Pancreas (tissue), 10 donors: ENCODE data around the gene TFB2M. TPM values are rescaled to one million over a fixed set of nuclear protein-coding genes. Genes with fewer than 3 reads are reported as not detected.

Experiments
- ATAC-seq, 4 donors: fragments of 200-7000 bp; cut with Tn5 transposase; one replicate each; pipeline versions ENCODE4 v1.8.0 to v1.9.1; 2020; ENCODE audit warnings: mild to moderate bottlenecking in 4 of 4, moderate library complexity in 4 of 4
- DNase-seq, 6 donors: peaks; one replicate each; pipeline ENCODE4 v3.0.0-alpha.2; 2020
- FAIRE-seq: peaks from 2 replicates; lab custom pipeline; 2012; peaks lifted over from hg19 to GRCh38; lab: Jason Lieb, UNC
- H3K27ac ChIP-seq, 4 donors: fragments of 200-600 bp; sonication (generic); 1 replicate in 3 of 4; 2 replicates in 1 of 4; pipeline versions ENCODE4 v1.5.0 to v1.8.0; 2020
- H3K27me3 ChIP-seq, 4 donors: fragments of 200-600 bp; one replicate each; pipeline ENCODE4 v1.8.0; 2021
- H3K36me3 ChIP-seq, 3 donors: fragments of 200-600 bp; sonication (generic) in 1 of 3; one replicate each; pipeline versions ENCODE4 v1.5.0 to v1.8.0; 2020 to 2021
- H3K4me1 ChIP-seq, 3 donors: fragments of 200-600 bp; one replicate each; pipeline ENCODE4 v1.8.0; 2021
- H3K4me3 ChIP-seq, 4 donors: fragments of 200-600 bp; sonication (generic) in 2 of 4; one replicate each; pipeline versions ENCODE4 v1.5.0 to v1.8.0; 2020 to 2021
- H3K9me3 ChIP-seq, 4 donors: fragments of 200-600 bp; one replicate each; pipeline ENCODE4 v1.8.0; 2021
- WGBS, 2 donors: extraction: QIAGEN DNeasy Blood & Tissue Kit; methylation state at CpG; one replicate each; pipeline ENCODE4 v1.1.7; 2013; 5-methylcytosine and 5-hydroxymethylcytosine counted together
- intact Hi-C, 3 donors: fragments of 100-400 bp; cut with DNase I; formaldehyde crosslinking; loops; one replicate each; pipeline versions ENCODE4 v1.11.1 to v1.14.2; 2022
- polyA plus RNA-seq, 2 donors: library from polyadenylated mRNA; stranded (reverse); fragments of 200-250 nt; gene quantifications; one replicate each; pipeline ENCODE4 v1.2.3, GENCODE V29; 2013
- total RNA-seq, 6 donors: library from RNA; stranded (reverse); fragmentation: NEBNext Ultra II Directional in 4 of 6; extraction: Animal tissue kit (Norgen Biotek cat#: 25700) in 4 of 6; gene quantifications; one replicate each; pipeline versions ENCODE4 v1.2.1 to v1.2.4, GENCODE V29; 2021 to 2023
- TF ChIP-seq, protein P1 (sequence below), 4 donors: fragments of 200-600 bp; sonication (generic) in 3 of 4; IDR thresholded peaks; one replicate each; pipeline versions ENCODE4 v1.5.0 to v1.8.0; 2021; ENCODE audit warnings: antibody characterized with exemption in 4 of 4
- donor health status: healthy with polysubstance abuse.
- donor health status: DM: no; HTN: no; CAD: no; lungs with moderate emphysema.
- donor health status: DM: no; HTN: no; CAD: no.
- donor health status: control.
- donor health status: control.
- donor health status: Bipolar disorder and iron deficiency.
- donor health status: DM: yes; HTN: yes; CAD: no.
- donor health status: DM: no; HTN: no; CAD: no.
- donor health status: DM: no; HTN: no; CAD: no.
- donor health status: DM: yes; HTN: yes; CAD: no.

TFB2M gene
- total and polyA plus RNA-seq, 8 donors, result 3.3 to 9.5 (median 7.1) TPM

DNA sequence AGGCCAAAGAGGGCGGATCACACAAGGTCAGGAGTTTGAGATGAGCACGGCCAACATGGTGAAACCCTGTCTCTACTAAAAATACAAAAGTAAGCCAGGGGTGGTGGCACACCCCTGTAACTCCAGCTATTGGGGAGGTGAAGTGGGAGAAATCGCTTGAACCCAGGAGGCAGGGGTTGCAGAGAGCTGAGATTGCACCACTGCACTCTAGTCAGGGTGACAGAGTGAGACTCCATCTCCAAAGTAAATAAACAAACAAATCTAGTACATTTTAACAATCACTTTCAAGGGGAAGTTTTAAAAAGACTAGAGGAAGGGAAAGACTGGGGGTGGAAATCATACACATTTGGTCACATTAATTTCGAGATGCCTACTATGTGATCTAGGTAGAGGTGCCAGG is 6.8 kb downstream of the TFB2M start:
- intact Hi-C loops, result no loop called here
- Histone ChIP-seq H3K4me3 (no peak overlapping the region), H3K27me3 (no peaks in the 10 kb centered on the region), H3K27ac (no peak overlapping the region), H3K4me1 (peaks cover 0 to 3% (median 0%) of the 10 kb centered on the region in 3 donors), H3K36me3 (peaks cover 0 to 22% (median 0%) of the 10 kb centered on the region in 3 donors), H3K9me3 (no peaks in the 10 kb centered on the region)
- WGBS, 2 donors, result 86 to 91% methylated on average over 4 of the region's 4 CpGs
- no peak for ATAC-seq
- DNase-seq, result no peak
- FAIRE-seq, result no peak
- TF ChIP-seq, protein P1, sequence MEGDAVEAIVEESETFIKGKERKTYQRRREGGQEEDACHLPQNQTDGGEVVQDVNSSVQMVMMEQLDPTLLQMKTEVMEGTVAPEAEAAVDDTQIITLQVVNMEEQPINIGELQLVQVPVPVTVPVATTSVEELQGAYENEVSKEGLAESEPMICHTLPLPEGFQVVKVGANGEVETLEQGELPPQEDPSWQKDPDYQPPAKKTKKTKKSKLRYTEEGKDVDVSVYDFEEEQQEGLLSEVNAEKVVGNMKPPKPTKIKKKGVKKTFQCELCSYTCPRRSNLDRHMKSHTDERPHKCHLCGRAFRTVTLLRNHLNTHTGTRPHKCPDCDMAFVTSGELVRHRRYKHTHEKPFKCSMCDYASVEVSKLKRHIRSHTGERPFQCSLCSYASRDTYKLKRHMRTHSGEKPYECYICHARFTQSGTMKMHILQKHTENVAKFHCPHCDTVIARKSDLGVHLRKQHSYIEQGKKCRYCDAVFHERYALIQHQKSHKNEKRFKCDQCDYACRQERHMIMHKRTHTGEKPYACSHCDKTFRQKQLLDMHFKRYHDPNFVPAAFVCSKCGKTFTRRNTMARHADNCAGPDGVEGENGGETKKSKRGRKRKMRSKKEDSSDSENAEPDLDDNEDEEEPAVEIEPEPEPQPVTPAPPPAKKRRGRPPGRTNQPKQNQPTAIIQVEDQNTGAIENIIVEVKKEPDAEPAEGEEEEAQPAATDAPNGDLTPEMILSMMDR (IDR thresholded peaks at IDR 0.05), result no peak

DNA sequence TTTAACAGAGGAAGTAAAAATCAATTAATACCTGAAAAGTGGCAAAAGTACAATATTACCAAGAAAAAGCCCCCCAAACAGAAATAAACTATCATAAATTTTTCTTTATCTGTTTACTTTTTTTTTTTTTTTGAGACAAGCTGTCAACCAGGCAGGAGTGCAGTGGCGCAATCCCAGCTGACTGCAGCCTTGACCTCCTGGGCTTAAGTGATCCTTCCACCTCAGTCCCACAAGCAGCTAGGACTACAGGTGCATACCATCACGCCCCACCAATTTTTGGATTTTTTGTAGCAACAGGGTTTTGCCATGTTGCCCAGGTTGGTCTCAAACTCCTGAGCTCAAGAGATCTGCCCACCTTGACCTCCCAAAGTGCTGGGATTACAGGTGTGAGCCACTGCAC is 8.0 kb downstream of the TFB2M start:
- TF ChIP-seq, protein P1 (IDR thresholded peaks at IDR 0.05), result no peak
- H3K4me1 ChIP-seq, result peaks cover 0 to 2% (median 0%) of the 10 kb centered on the region in 3 donors
- 66 to 74% methylated on average over 2 of the region's 2 CpGs for WGBS, 2 donors
- H3K27ac ChIP-seq, result no peak overlapping the region
- H3K36me3 ChIP-seq, result peaks cover 0 to 30% (median 0%) of the 10 kb centered on the region in 3 donors
- no peak for ATAC-seq
- H3K4me3 ChIP-seq, result no peak overlapping the region
- no peaks in the 10 kb centered on the region for H3K9me3 ChIP-seq
- no peak for DNase-seq
- no peak for FAIRE-seq
- H3K27me3 ChIP-seq, result no peaks in the 10 kb centered on the region
- intact Hi-C loops, result no loop called here

DNA sequence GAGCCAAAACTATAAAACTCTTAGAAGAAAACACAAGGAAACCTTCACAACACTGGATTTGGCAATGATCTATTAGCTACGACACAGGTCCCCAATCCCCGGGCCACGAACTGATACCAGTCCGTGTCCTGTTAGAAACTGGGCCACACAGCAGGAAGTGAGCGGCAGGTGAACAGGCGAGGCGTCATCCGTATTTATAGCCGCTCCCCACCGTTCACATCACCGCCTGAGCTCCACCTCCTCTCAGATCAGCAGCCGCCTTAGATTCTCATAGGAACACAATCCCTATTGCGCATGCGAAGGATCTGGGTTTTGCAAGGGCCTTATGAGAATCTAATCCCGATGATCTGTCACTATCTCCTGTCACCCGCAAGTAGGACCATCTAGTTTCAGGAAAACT is 11.9 kb downstream of the TFB2M start:
- WGBS, 2 donors, result 94 to 97% methylated on average over 16 of the region's 16 CpGs
- intact Hi-C loops, result no loop called here
- no peak for FAIRE-seq

DNA sequence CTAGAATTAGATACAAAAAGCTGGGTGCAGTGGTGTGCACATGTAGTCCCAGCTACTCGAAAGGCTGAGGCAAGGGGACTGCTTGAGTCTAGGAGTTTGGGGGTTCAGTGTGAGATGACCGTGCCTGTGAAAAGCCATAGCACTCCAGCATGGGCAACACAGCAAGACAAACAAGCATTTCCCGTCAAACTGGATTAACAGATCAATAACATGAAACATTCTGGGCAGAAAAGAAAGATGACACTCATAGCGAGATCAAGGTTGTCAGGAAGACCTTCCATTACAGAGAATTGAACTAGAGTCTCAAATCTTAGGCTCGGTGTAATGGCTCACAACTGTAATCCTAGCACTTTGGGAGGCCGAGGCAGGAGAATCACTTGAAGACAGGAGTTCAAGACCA is 14.0 kb downstream of the TFB2M start:
- ATAC-seq (no peak), DNase-seq (no peak), FAIRE-seq (no peak)
- Histone ChIP-seq H3K4me1 (no peaks in the 10 kb centered on the region), H3K27me3 (no peaks in the 10 kb centered on the region), H3K36me3 (peaks cover 3 to 63% (median 8%) of the 10 kb centered on the region in 3 donors), H3K9me3 (no peaks in the 10 kb centered on the region), H3K27ac (no peak overlapping the region), H3K4me3 (no peak overlapping the region)
- intact Hi-C loops, result no loop called here
- WGBS, 2 donors, result 67 to 80% methylated on average over 6 of the region's 6 CpGs
- TF ChIP-seq, protein P1 (IDR thresholded peaks at IDR 0.05), result no peak

More for the DNA sequence above, 11.9 kb downstream of the TFB2M start:
- DNase-seq (no peak), ATAC-seq (no peak)
- no peak overlapping the region for H3K27ac ChIP-seq
- no peaks in the 10 kb centered on the region for H3K27me3 ChIP-seq
- peaks cover 0 to 2% (median 0%) of the 10 kb centered on the region in 3 donors for H3K4me1 ChIP-seq
- peaks cover 3 to 56% (median 8%) of the 10 kb centered on the region in 3 donors for H3K36me3 ChIP-seq
- no peak overlapping the region for H3K4me3 ChIP-seq
- no peaks in the 10 kb centered on the region for H3K9me3 ChIP-seq
- TF ChIP-seq, protein P1 (IDR thresholded peaks at IDR 0.05), result no peak

DNA sequence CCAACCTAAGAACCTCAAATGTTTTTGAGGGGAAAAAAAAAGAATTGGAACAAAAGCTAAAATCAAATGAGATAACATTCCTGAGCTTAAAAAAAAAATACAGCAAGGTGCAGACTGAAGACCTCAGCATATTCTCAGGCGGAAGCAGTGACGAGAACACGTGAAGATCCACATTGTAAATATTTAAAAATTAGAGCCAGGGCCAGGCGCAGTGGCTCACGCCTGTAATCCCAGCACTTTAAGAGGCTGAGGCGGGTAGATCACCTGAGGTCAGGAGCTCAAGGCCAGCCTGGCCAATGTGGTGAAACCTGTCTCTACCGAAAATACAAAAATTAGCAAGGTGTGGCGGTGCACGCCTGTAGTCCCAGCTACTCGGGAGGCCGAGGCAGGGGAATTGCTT is 15.7 kb downstream of the TFB2M start:
- 66 to 71% methylated on average over 11 of the region's 11 CpGs for WGBS, 2 donors
- ATAC-seq (no peak), FAIRE-seq (no peak), DNase-seq (no peak)
- Histone ChIP-seq H3K27me3 (no peaks in the 10 kb centered on the region), H3K9me3 (no peaks in the 10 kb centered on the region), H3K4me3 (no peak overlapping the region), H3K4me1 (no peaks in the 10 kb centered on the region), H3K36me3 (peaks cover 3 to 51% (median 8%) of the 10 kb centered on the region in 3 donors), H3K27ac (no peak overlapping the region)
- TF ChIP-seq, protein P1 (IDR thresholded peaks at IDR 0.05), result no peak
- intact Hi-C loops, result no loop called here
